ENCODE data around the gene AARS1. TPM values are rescaled to one million over a fixed set of nuclear protein-coding genes. Genes with fewer than 3 reads are reported as not detected.
"Not testable (repeated sequence)": the region's sequence is repeated elsewhere in the genome, so short reads cannot be mapped to it uniquely, and the experiment has no call there.

The AARS1 gene
- total and polyA plus RNA-seq, 2 experiments from 2014 or later = 73.8 to 79.5 TPM

GRCh38 chr16:70294385-70295025 lies 5.2 kb upstream of the AARS1 start:
- Histone ChIP-seq H3K4me2 (no peak overlapping the region), H3K4me1 (ENCODE audit: insufficient read depth) (peaks cover 9% of the 10 kb centered on the region), H3K9me2 (replicated peaks; ENCODE audit: insufficient read depth) (no peaks in the 10 kb centered on the region), H3K27ac (no peak overlapping the region), H3K4me3 (no peak overlapping the region), H3K36me3 (replicated peaks; ENCODE audit: insufficient read depth, low read depth) (no peaks in the 10 kb centered on the region), H3K79me2 (peaks cover 4% of the 10 kb centered on the region), H2AFZ (no peak overlapping the region), H3K9me3 (ENCODE audit: low read depth) (no peaks in the 10 kb centered on the region), H3K27me3 (no peaks in the 10 kb centered on the region), H4K20me1 (ENCODE audit: insufficient read depth, poor library complexity, severe bottlenecking) (no peaks in the 10 kb centered on the region)
- TF ChIP-seq, protein P1, sequence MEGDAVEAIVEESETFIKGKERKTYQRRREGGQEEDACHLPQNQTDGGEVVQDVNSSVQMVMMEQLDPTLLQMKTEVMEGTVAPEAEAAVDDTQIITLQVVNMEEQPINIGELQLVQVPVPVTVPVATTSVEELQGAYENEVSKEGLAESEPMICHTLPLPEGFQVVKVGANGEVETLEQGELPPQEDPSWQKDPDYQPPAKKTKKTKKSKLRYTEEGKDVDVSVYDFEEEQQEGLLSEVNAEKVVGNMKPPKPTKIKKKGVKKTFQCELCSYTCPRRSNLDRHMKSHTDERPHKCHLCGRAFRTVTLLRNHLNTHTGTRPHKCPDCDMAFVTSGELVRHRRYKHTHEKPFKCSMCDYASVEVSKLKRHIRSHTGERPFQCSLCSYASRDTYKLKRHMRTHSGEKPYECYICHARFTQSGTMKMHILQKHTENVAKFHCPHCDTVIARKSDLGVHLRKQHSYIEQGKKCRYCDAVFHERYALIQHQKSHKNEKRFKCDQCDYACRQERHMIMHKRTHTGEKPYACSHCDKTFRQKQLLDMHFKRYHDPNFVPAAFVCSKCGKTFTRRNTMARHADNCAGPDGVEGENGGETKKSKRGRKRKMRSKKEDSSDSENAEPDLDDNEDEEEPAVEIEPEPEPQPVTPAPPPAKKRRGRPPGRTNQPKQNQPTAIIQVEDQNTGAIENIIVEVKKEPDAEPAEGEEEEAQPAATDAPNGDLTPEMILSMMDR (IDR thresholded peaks at IDR 0.05; ENCODE audit: poor library complexity) = no peak
- TF ChIP-seq EZH2 (IDR thresholded peaks at IDR 0.05; ENCODE audit: borderline replicate concordance) = no peak
- no peak for TF ChIP-seq EZH2phosphoT487 (IDR thresholded peaks at IDR 0.05; ENCODE audit: low read depth, severe bottlenecking, unreplicated experiment)
- 95% methylated on average over 28 of the region's 28 CpGs for WGBS (ENCODE audit: low lambda C conversion rate, missing lambda C conversion rate)
- no peak for DNase-seq (ENCODE audit: low spot score)

DNA sequence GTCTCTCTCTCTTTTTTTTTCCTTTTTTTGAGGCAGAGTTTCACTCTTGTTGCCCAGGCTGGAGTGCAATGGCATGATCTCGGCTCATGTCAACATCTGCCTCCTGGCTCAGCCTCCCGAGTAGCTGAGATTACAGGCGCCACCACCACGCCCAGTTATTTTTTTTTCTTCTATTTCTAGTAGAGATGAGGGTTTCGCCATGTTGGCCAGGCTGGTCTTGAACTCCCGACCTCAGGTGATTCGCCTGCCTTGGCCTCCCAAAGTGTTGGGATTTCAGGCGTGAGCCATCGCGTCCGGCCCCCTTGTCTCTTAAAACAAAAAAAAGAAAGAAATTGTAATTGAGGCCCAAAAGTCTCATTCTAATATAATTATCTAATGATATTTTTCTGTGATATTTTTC lies 2.8 kb upstream of the AARS1 start:
- not testable (repeated sequence) for DNase-seq (ENCODE audit: low spot score); H3K4me1 ChIP-seq (ENCODE audit: insufficient read depth); H3K9me2 ChIP-seq (replicated peaks; ENCODE audit: insufficient read depth); H2AFZ ChIP-seq; H3K4me3 ChIP-seq; H3K27ac ChIP-seq; H3K36me3 ChIP-seq (replicated peaks; ENCODE audit: insufficient read depth, low read depth); H3K27me3 ChIP-seq; H4K20me1 ChIP-seq (ENCODE audit: insufficient read depth, poor library complexity, severe bottlenecking); H3K4me2 ChIP-seq; H3K9me3 ChIP-seq (ENCODE audit: low read depth)
- H3K79me2 ChIP-seq = peaks cover 23% of the 10 kb centered on the region
- 97% methylated on average over 11 of the region's 11 CpGs for WGBS (ENCODE audit: low lambda C conversion rate, missing lambda C conversion rate)

- Histone ChIP-seq H3K4me2 (no peak overlapping the region), H3K9me2 (replicated peaks; ENCODE audit: insufficient read depth) (no peaks in the 10 kb centered on the region), H4K20me1 (ENCODE audit: insufficient read depth, poor library complexity, severe bottlenecking) (peaks cover 10% of the 10 kb centered on the region), H3K27ac (no peak overlapping the region), H3K4me1 (ENCODE audit: insufficient read depth) (peaks cover 9% of the 10 kb centered on the region), H3K4me3 (no peak overlapping the region), H2AFZ (no peak overlapping the region), H3K36me3 (replicated peaks; ENCODE audit: insufficient read depth, low read depth) (no peaks in the 10 kb centered on the region), H3K27me3 (no peaks in the 10 kb centered on the region), H3K79me2 (peaks cover 32% of the 10 kb centered on the region), H3K9me3 (ENCODE audit: low read depth) (no peaks in the 10 kb centered on the region)
- TF ChIP-seq, protein P1 (IDR thresholded peaks at IDR 0.05; ENCODE audit: poor library complexity) = no peak
- TF ChIP-seq EZH2 (IDR thresholded peaks at IDR 0.05; ENCODE audit: borderline replicate concordance) (no peak), EZH2phosphoT487 (IDR thresholded peaks at IDR 0.05; ENCODE audit: low read depth, severe bottlenecking, unreplicated experiment) (no peak)
- DNase-seq (ENCODE audit: low spot score) = no peak
These were observed 1.7 kb upstream of the AARS1 start for GRCh38 chr16:70290949-70291519.

GRCh38 chr16:70287304-70287971 lies 1.9 kb downstream of the AARS1 start:
- H3K4me3 ChIP-seq = peak overlapping the region; percentile 74
- not testable (repeated sequence) for H3K4me1 ChIP-seq (ENCODE audit: insufficient read depth); H3K27me3 ChIP-seq; DNase-seq (ENCODE audit: low spot score); H3K36me3 ChIP-seq (replicated peaks; ENCODE audit: insufficient read depth, low read depth); H3K9me3 ChIP-seq (ENCODE audit: low read depth); H3K9me2 ChIP-seq (replicated peaks; ENCODE audit: insufficient read depth)
- H3K79me2 ChIP-seq = peaks cover 68% of the 10 kb centered on the region
- peak overlapping the region; percentile 46 for H2AFZ ChIP-seq
- WGBS (ENCODE audit: low lambda C conversion rate, missing lambda C conversion rate) = 92% methylated on average over 17 of the region's 17 CpGs
- H4K20me1 ChIP-seq (ENCODE audit: insufficient read depth, poor library complexity, severe bottlenecking) = peaks cover 34% of the 10 kb centered on the region
- peak overlapping the region; percentile 94 for H3K4me2 ChIP-seq
- H3K27ac ChIP-seq = peak overlapping the region; percentile 98

Data from hepatocyte (in vitro differentiated cells).